Pancreas (tissue), 10 donors: Measurements from ENCODE around the gene NKD1. TPM values are rescaled to one million over a fixed set of nuclear protein-coding genes. Genes with fewer than 3 reads are reported as not detected.

Experiments
- ATAC-seq, 4 donors: fragments of 200-7000 bp; cut with Tn5 transposase; one replicate each; pipeline versions ENCODE4 v1.8.0 to v1.9.1; 2020; ENCODE audit warnings: mild to moderate bottlenecking in 4 of 4, moderate library complexity in 4 of 4
- DNase-seq, 6 donors: peaks; one replicate each; pipeline ENCODE4 v3.0.0-alpha.2; 2020
- FAIRE-seq: peaks from 2 replicates; lab custom pipeline; 2012; peaks lifted over from hg19 to GRCh38; lab: Jason Lieb, UNC
- H3K27ac ChIP-seq, 4 donors: fragments of 200-600 bp; sonication (generic); 1 replicate in 3 of 4; 2 replicates in 1 of 4; pipeline versions ENCODE4 v1.5.0 to v1.8.0; 2020
- H3K27me3 ChIP-seq, 4 donors: fragments of 200-600 bp; one replicate each; pipeline ENCODE4 v1.8.0; 2021
- H3K36me3 ChIP-seq, 3 donors: fragments of 200-600 bp; sonication (generic) in 1 of 3; one replicate each; pipeline versions ENCODE4 v1.5.0 to v1.8.0; 2020 to 2021
- H3K4me1 ChIP-seq, 3 donors: fragments of 200-600 bp; one replicate each; pipeline ENCODE4 v1.8.0; 2021
- H3K4me3 ChIP-seq, 4 donors: fragments of 200-600 bp; sonication (generic) in 2 of 4; one replicate each; pipeline versions ENCODE4 v1.5.0 to v1.8.0; 2020 to 2021
- H3K9me3 ChIP-seq, 4 donors: fragments of 200-600 bp; one replicate each; pipeline ENCODE4 v1.8.0; 2021
- CTCF ChIP-seq, 4 donors: fragments of 200-600 bp; sonication (generic) in 3 of 4; IDR thresholded peaks; one replicate each; pipeline versions ENCODE4 v1.5.0 to v1.8.0; 2021; ENCODE audit warnings: antibody characterized with exemption in 4 of 4
- WGBS, 2 donors: extraction: QIAGEN DNeasy Blood & Tissue Kit; methylation state at CpG; one replicate each; pipeline ENCODE4 v1.1.7; 2013; 5-methylcytosine and 5-hydroxymethylcytosine counted together
- intact Hi-C, 3 donors: fragments of 100-400 bp; cut with DNase I; formaldehyde crosslinking; loops; one replicate each; pipeline versions ENCODE4 v1.11.1 to v1.14.2; 2022
- polyA plus RNA-seq, 2 donors: library from polyadenylated mRNA; stranded (reverse); fragments of 200-250 nt; gene quantifications; one replicate each; pipeline ENCODE4 v1.2.3, GENCODE V29; 2013
- total RNA-seq, 6 donors: library from RNA; stranded (reverse); fragmentation: NEBNext Ultra II Directional in 4 of 6; extraction: Animal tissue kit (Norgen Biotek cat#: 25700) in 4 of 6; gene quantifications; one replicate each; pipeline versions ENCODE4 v1.2.1 to v1.2.4, GENCODE V29; 2021 to 2023
- donor health status: healthy with polysubstance abuse.
- donor health status: DM: no; HTN: no; CAD: no; lungs with moderate emphysema.
- donor health status: DM: no; HTN: no; CAD: no.
- donor health status: control.
- donor health status: control.
- donor health status: Bipolar disorder and iron deficiency.
- donor health status: DM: yes; HTN: yes; CAD: no.
- donor health status: DM: no; HTN: no; CAD: no.
- donor health status: DM: no; HTN: no; CAD: no.
- donor health status: DM: yes; HTN: yes; CAD: no.

Gene NKD1
- total and polyA plus RNA-seq, 8 donors: 0.45 to 5.8 (median 4.4) TPM

GRCh38 chr16:50505714-50506542, 42.3 kb upstream of the NKD1 start:
- intact Hi-C loops: no loop called here
- no peak for TF ChIP-seq CTCF (IDR thresholded peaks at IDR 0.05)
- Histone ChIP-seq H3K27ac (no peak overlapping the region), H3K36me3 (no peaks in the 10 kb centered on the region), H3K27me3 (no peaks in the 10 kb centered on the region), H3K4me3 (no peak overlapping the region), H3K4me1 (no peaks in the 10 kb centered on the region), H3K9me3 (no peaks in the 10 kb centered on the region)
- DNase-seq: no peak
- WGBS, 2 donors: 81 to 82% methylated on average over 13 of the region's 13 CpGs
- no peak for FAIRE-seq
- no peak for ATAC-seq

GRCh38 chr16:50506543-50506937, 41.7 kb upstream of the NKD1 start:
- no peak for DNase-seq
- no peak for FAIRE-seq
- intact Hi-C loops: no loop called here
- Histone ChIP-seq H3K4me1 (no peaks in the 10 kb centered on the region), H3K9me3 (no peaks in the 10 kb centered on the region), H3K4me3 (no peak overlapping the region), H3K27me3 (no peaks in the 10 kb centered on the region), H3K36me3 (no peaks in the 10 kb centered on the region), H3K27ac (no peak overlapping the region)
- no peak for ATAC-seq
- WGBS, 2 donors: 73 to 87% methylated on average over 4 of the region's 4 CpGs
- no peak for TF ChIP-seq CTCF (IDR thresholded peaks at IDR 0.05)

GRCh38 chr16:50507397-50507796, 40.8 kb upstream of the NKD1 start:
- intact Hi-C loops: no loop called here
- H3K9me3 ChIP-seq: no peaks in the 10 kb centered on the region
- DNase-seq: no peak
- FAIRE-seq: no peak
- no peak for TF ChIP-seq CTCF (IDR thresholded peaks at IDR 0.05)
- H3K4me3 ChIP-seq: no peak overlapping the region
- no peaks in the 10 kb centered on the region for H3K27me3 ChIP-seq
- no peak overlapping the region for H3K27ac ChIP-seq
- no peaks in the 10 kb centered on the region for H3K4me1 ChIP-seq
- no peak for ATAC-seq
- WGBS, 2 donors: 72 to 76% methylated on average over 3 of the region's 3 CpGs
- no peaks in the 10 kb centered on the region for H3K36me3 ChIP-seq

- ATAC-seq (peak in 1 of 4 donors; percentile 36), FAIRE-seq (no peak), DNase-seq (peak in 2 of 6 donors; percentile 11 to 64)
- Histone ChIP-seq H3K36me3 (no peaks in the 10 kb centered on the region), H3K9me3 (no peaks in the 10 kb centered on the region), H3K4me1 (no peaks in the 10 kb centered on the region), H3K27ac (no peak overlapping the region), H3K27me3 (no peaks in the 10 kb centered on the region), H3K4me3 (no peak overlapping the region)
- peak in 2 of 4 donors; percentile 32 to 46 for TF ChIP-seq CTCF (IDR thresholded peaks at IDR 0.05)
- 53 to 57% methylated on average over 10 of the region's 10 CpGs for WGBS, 2 donors
- intact Hi-C loops: no loop called here
Observed at GRCh38 chr16:50509521-50510341, 38.5 kb upstream of the NKD1 start.
